HFF-Myc (cell line): ENCODE data around the gene MEST.

Experiments used
- DNase-seq: peaks from one replicate; pipeline ENCODE4 v3.0.0-alpha.2; 2011; ENCODE audit warnings: low read depth; ENCODE audit errors: extremely low read depth
- H3K4me3 ChIP-seq: replicated peaks from 2 replicates; pipeline ENCODE4 v1.5.1; 2011; ENCODE audit warnings: low read depth, mild to moderate bottlenecking, control low read depth, low read length
- CTCF ChIP-seq: IDR thresholded peaks from 2 replicates; pipeline ENCODE4 v1.5.1; 2012; ENCODE audit warnings: mild to moderate bottlenecking, low read depth, low read length, control low read depth; ENCODE audit errors: missing control alignments

The MEST gene

GRCh38 chr7:130543487-130544010 is 51.7 kb downstream of the MEST start:
- no peak for TF ChIP-seq CTCF
- H3K4me3 ChIP-seq, result no peak overlapping the region
- DNase-seq, result no peak

- TF ChIP-seq CTCF, result no peak
- no peak for DNase-seq
- H3K4me3 ChIP-seq, result no peak overlapping the region
Measured at GRCh38 chr7:130544356-130544755, 52.5 kb downstream of the MEST start.

- no peak for TF ChIP-seq CTCF
- DNase-seq, result no peak
Measured at GRCh38 chr7:130553398-130554029, 61.6 kb downstream of the MEST start.

GRCh38 chr7:130554481-130554880 is 62.6 kb downstream of the MEST start:
- no peak for DNase-seq
- no peak for TF ChIP-seq CTCF
- H3K4me3 ChIP-seq, result no peak overlapping the region

More at GRCh38 chr7:130553398-130554029, 61.6 kb downstream of the MEST start:
- H3K4me3 ChIP-seq, result no peak overlapping the region
